NCI-H82 treated with DMSO at 0.1 percent for 48 hours (cell line): ENCODE data around the gene AUP1.
A peak's percentile ranks its signal among the peaks of the same experiment; 100 is the strongest.

Experiments used
- DNase-seq: peaks from one replicate; lab custom pipeline; 2025; ENCODE audit not compliant: unreplicated experiment; lab: John Stamatoyannopoulos, UW

Gene AUP1

DNA sequence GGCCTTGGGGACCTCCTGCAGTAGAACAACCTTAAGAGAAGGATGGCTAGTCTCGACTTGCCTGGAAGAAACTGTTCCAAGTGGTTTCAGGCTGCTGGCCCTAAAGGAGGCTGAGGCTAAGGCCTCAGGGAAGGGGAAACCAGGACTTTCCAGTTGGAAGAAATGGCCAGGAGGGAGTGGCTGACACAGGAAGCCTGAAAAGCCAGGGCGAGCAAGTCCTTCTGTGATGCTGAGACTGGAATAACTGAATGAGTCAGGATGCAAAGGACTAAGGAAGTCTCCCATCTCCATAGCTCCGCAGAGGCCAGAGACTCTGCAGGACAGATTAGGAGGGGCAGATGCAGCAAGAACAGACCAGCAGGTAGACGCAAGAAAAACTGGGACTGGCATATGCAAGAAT, 7.6 kb upstream of the AUP1 start:
- no peak for DNase-seq

DNA sequence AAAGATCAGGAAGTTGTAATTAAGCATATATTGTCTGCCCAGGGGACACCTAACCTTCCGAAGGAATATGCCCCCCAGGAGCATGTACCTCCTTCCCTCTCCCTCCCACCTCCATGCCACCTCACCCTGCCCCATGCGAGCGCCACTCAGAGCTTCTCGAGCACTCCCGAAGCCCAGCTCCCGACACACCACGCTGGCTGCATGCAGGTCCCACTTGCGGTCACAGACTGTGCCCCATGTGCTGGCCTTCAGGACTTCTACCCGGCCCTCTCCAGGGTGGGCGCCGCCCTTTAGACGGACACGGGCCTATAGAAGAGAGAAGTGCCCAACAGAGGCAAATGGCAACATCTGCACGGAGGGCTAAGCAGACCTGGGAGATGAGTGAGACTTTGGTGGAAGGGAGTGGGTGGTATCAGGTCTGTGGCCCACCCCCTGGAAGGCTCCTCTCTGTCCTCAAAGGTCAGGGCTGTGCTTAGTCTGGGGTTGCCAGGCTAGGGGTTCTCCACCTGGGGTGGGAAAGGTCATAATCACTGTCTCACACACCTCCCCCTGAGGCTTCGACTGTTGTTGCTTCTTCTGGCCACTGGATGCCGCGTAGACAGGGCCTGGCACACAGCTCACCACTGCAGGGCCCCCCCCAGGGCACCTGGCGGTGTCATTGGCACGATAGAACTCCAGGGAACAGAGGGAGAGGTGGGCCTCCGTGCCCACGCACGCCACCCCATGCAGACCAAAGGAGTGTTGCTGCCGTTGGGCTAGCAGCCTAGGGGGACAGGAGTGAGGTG, 6.9 kb upstream of the AUP1 start:
- DNase-seq, result no peak

DNA sequence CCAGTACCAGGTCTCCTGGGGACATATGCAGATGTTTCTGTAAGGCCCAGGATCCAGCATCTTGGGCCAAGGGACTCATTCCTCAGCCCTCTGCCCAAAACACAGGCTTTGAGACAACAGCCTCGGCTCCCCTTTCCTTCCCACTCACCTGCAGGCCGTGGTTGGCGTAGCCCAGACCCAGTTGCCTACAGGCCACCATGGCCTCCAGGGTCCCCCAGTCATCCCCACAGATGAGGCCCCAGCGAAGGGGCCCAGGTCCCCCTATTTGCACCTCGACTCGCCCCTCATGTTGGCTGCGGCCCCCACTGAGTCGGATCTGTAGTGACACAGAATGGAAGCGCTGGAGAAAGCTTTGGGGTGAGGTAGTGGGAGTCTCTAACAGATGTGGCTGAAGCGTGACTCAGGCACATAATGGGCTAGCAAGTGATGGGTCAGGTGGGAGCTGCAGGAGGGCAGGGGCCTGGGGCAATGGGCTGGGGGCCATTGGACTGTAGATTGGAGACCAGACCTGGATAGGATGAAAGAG, 6.0 kb upstream of the AUP1 start:
- no peak for DNase-seq

DNA sequence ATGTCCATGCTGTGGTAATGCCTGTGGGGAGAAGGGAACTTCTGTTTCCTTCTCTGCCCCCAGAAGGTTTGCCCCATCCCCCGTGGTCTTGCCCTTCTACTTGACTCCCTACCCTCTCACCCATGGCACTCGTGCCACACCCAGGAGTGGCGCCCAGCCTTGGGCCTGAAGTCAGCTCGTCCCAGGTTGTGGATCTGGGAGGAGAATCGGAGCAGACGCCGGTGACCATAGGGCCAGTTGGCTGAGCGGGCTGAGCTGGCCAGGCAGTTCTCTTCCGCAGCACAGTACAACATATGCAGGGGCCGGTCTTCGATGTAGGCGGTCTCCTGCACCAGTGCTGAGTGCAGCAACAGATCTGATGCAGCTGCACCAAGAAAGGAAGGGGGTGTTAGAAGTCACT, 4.9 kb upstream of the AUP1 start:
- no peak for DNase-seq

DNA sequence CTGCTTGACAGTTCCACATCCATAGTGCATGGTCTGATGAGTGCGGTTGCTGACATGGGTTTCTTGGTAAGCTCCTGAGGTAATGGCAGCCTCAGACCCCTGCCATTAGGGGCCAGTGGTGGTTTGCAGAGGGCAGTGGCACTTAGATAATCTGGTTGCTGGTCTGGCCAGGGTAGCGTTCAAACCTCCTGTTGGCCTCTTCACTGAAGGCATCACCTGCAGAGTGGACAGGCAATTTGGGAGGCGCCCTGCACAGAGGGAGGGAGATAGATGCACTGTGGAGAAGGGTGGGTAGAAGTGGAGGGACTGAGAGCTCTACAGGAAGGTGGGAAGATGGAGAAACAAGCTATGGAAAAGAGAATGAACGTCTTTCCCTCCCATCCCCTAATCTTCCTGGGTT, 4.0 kb upstream of the AUP1 start:
- DNase-seq, result no peak

DNA sequence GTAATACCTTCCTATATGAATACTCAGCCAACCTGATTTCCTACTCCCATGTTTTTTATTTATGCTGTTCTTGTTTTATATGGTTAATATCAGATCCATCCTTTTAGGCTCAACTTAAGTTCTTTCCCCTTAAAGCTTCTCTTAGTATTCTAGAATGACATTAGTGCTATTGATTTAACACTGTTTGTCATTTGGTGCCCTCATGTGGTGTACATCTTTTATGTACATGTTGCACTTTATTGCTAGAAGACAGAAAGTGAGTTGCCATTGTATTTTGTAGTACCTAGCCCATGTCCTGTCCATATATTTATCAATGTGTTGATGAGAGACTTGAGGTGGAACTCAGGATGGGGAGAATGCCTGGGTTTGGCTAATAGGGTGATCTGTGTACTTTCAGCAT, 2.7 kb upstream of the AUP1 start:
- DNase-seq, result peak; percentile 47

DNA sequence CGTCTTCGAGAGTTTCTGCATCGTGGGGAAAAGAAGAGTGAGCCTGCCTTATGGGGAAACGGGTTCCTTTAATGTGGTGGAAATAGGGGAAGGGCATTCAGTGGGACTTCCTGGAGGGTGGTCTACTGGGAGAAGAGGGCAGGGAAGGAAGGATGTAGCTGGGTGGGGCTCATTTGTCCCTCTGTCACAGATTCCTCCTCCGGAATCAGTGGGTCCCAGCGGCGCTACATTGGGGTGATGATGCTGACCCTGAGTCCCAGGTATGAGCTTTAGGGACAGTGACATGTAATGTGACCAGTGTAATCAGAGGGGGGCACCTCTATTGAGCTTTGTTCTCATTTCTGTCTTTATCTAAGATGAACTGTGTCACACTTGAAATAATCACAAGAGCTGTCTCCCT, 2.2 kb upstream of the AUP1 start:
- no peak for DNase-seq

DNA sequence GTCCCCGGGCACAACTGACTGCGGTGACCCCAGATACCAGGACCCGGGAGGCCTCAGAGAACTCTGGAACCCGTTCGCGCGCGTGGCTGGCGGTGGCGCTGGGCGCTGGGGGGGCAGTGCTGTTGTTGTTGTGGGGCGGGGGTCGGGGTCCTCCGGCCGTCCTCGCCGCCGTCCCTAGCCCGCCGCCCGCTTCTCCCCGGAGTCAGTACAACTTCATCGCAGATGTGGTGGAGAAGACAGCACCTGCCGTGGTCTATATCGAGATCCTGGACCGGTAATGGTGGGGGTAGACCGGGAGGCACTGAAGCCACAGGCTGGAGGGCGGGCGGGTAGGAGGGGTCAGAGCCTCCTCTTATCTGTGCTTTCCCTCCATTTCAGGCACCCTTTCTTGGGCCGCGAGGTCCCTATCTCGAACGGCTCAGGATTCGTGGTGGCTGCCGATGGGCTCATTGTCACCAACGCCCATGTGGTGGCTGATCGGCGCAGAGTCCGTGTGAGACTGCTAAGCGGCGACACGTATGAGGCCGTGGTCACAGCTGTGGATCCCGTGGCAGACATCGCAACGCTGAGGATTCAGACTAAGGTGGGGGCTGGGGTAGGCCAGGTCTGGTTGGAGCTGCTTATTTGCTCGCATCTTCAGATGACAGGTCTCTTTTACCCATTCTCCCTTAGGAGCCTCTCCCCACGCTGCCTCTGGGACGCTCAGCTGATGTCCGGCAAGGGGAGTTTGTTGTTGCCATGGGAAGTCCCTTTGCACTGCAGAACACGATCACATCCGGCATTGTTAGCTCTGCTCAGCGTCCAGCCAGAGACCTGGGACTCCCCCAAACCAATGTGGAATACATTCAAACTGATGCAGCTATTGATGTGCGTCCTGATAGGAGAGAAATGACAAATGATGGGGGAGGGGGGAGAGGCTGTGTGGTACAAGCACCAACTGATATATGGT, 1.0 kb upstream of the AUP1 start:
- DNase-seq, result no peak

DNA sequence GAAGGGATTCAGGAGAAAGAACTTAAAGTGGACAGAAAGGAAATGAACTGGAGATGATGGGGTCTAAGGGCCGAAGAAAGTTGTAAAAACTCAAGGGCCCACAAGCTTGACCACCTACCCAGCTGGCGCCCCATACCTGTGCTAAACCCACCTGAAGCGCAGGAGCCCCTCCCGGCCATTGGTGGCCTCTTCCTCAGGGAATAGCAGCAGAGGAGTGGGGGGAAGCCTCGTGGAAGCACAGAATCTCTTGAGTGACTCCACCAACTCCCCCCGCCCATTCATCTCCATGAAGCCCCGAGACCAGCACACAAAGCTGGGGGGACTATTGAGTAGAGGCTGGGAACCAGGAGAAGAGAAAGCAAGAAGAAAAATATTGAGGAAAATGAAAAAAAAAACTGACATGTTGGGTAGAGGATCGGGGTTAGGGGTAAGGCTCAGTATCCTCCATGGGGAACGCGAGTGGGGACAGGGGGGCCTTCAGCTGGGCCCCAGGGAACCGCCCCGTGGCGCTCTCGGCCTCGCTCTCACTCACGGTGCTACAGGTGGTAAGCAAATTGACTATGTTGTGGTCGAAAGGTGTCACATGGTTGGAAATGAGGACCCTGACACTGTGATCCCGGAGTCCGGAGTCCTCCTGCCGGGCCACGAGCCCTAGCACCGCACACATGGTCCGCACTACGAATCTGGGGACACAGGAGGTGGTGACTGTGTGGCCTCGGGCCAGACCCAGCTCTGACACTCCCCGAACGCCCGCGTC, 728 bp downstream of the AUP1 start:
- no peak for DNase-seq

DNA sequence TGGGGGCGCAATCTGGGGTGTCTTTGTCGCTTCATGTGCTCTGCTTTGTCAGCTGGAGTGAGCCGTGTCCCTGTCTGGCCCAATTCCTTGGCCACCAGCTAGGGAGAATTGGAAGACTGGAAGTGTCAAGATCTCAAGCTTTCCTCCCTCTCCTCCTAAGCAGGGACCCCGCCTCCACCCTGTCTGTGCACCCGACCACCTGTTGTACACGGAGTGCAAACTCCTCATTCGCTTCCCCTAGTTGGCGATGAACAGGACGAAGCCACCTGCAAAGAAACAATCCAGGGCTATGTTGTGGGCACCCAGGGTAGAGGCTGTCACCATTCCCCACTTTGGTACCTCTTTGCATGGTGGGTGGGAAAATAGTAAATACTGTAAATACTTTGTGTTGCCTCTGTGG, 1.8 kb downstream of the AUP1 start:
- DNase-seq, result no peak

DNA sequence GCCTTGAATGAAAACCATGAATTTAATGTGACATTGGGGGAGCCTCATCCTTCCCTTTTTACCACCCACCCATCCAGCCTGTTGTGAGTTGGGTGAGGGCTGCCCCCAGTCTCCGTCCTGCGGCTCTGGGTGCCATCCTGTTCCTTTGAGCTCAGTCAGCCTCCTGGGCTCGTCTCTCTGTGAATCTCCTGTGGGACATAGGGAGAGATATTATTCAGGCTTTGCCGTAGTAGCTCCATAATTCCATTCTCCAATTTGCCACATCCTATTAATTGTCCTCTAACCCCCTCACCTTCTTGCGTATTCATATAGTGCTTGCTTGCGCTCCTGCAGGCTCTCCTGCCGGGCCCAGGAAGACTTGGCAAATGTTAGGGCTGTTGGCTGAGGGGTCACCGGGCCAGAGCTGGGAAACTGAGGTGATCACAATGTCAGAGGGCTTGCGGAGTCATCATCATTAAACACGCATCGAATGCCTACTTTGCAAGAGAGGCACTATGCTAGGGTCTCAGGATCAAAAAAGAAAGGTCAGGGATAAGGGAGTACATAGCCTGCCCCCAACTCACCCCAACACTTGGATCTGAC, 2.8 kb downstream of the AUP1 start:
- DNase-seq, result no peak

DNA sequence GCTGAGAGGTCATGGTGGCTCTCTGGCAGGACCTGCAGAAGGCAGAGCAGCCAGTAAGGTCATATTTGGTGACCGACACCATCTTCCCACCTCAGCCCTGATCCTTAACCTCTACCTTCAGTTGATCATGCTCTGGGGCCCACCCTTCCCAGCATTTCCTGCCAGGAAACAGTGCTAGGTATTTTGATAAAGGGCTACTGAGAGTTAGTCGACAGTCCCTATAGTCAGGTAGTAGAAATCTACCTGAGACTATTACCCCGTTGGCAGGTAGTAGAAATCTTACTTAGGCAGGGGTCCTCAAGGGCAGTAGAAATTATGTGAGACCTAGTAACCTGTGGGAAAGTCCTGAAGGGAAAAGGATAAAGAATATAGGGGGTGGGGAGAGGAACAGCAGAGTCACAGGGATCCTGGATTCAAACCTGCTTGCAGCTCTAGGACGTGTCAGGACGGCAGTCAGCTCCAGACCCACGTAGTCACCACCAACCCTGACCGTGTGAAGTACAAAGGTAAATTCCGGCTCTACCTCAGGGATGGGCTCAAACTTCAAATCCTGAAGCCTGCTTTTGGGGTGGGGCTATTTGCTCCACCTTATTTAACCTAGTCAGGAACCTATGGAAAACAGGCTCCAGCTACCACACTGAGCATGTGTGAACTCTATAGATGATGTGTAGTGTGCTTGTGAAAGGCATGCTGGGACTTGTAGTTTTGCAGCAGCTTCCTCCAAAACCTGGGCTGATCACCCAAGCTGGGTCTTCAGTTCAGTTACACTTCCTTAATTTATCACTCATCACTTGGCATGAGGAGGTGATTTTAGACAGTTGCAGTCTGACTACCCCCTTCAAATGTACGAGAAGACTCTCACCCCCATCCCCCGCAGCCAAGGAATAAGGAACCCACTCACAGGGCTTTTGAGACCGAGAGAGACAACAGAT, 3.5 kb downstream of the AUP1 start, which contains the start of gene DQX1:
TSS of gene DQX1 (minus strand) at position 515 of the 932 bp plus-strand sequence. CDS start at position 13, 502 bp downstream.
- DNase-seq, result peak; percentile 18

DNA sequence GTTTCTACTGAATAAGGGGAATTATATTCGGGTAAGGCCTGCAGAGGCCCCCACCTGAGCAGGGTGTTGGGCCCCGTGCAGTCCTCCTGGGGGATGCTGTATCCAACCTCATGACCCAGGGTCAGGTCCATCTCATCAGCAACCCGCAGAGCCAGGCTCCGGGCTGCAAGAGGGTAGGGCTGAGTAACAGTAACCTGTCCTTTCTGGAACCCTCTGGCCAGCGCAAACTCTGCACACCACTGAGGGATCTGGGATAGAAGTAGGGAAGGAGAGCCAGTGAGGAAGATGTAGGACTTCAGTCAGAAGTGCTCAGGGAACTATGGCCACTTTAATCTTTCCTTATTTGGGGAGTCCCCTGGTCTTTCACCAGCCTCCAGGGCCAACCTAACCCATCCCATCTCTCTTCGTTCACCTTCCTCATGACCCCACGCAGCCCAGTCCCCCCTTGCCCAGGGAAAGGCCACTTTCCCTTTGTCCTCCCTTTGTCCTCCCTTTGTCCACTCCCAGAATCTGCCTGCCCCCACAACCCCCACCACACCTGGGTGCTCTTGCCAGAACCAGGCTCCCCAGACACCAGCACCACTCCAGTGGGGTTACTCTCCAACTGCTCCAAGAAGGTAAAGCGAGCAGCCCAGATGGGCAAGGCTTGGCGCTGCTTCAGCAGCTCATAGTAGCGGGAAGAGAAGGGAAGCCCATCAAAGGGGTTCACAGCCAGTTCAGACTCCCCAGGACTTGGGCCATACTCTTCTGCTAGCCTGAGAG, 4.4 kb downstream of the AUP1 start:
- DNase-seq, result no peak

DNA sequence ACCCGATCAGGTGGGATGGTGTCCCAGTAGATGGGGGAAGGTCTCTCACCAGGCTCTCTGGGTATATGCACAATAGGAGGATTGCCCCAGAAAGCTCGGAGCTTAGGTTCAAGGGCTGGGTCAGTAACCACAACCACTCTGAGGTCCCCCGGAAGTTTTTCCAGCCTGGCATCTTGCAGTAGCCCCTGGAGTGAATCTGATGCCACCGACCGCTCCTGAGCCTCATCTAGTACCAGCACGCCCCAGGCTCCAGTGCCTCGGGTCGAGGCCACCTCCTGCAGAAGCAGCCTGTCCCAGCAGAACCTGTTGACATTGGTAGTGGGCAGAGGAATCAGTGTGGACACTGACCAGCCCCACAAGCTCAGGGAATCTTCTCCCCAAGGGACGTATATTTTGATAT, 5.5 kb downstream of the AUP1 start:
- no peak for DNase-seq

DNA sequence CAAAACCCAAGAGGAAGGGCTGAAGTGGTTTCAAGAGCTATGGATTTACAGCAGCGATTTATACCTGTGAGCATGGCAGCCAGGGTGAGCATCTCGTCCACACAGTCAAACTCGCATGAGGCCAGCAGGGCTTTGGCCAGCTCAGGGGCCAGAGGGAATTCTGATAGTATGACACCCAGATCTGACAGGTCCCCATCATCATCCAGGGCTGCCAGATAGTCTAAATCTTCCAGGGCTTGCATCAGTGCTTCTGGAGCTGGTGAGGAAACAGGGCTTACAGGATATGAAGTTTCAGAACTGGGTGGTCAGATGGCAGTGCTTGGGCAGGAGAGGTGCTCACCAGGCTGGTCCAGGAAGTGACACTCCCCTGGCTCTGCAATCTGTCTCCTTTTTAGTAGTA, 7.0 kb downstream of the AUP1 start:
- no peak for DNase-seq

DNA sequence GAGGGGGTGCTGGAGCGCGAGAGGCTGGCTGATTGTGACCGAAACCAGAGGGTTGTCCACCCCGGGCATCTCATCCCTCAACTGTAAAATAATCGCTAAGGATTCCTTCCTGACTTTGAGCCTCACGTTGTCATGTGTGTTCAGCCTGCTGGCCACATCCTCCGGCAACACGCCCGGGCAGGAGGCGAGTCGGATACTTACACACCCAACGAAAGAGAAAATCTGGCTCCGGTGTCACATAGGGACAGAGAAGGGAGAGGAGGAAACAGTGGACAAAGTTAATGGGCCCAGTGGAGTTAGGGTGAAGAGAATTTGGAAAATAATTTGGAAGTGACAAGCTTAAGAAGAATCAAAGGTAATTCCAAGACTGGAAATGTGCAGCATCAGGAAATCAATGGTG, 12.9 kb downstream of the AUP1 start:
- no peak for DNase-seq

DNA sequence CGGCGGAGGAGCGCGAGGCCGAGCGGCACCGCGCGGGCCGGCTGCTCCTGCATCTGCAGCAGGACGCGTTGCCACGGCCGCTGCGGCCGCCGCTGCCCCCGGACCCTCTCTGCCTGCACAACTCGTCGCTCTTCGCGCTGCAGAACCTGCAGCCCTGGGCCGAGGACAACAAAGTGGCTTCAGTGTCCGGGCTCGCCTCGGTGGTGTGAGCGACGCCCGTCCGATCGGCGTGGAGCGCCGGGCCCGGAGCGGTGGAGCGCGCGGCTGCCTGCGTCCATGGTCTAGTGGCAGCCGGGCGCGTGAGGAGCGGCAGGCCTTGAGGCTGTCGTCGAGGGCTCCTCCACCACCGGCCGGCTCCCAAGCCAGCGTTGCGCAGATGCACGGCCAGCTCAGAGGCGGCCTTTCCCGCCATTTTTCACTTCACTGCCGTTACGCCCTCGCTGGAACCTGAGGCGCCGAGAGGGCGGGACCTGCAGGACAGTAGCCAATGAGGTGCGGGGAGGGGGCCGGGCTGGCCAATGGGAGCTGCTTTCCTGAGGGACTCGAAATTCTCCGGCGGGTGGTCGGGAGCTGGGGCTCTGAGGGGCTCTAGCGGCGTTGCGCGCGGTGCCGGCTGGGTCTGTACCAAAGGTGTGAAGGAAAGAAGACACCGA, 13.4 kb downstream of the AUP1 start:
- DNase-seq, result peak; percentile 23

DNA sequence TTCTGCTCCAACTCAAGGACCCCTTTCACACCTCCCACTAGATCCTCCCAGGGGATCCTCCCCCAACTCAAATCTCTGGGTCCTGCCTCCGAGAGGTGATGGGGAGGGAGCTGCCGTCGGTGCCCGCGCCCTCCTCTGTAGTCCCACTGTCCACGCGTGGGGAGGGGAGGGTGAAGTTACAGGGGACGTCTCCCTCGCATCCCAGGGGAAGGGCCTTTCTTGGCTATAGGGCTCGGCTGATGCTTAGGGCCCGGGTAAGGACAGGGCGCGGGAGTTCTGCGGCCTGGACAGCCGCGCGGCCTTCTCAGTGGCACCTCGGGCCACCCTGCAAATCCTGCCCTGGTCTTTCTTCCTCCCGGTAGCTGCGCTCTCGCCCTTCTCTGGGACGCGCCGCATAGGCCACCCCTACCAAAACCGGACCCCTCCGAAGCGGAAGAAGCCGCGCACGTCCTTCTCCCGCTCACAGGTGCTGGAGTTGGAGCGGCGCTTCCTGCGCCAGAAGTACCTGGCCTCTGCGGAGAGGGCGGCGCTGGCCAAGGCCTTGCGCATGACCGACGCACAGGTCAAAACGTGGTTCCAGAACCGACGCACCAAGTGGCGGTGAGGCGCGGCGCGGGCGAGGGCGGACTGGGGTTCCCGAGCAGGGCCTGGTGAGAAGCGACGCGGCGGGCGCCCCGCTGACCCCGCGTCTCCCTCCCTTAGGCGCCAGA, 14.1 kb downstream of the AUP1 start:
- DNase-seq, result no peak
